MM.1S (cell line): Measurements from ENCODE around the gene CCDC138.
A peak's percentile ranks its signal among the peaks of the same experiment; 100 is the strongest.

Experiments
- EZH2phosphoT487 ChIP-seq: fragments of 300-600 bp; sonication (generic); IDR thresholded peaks from 2 replicates; pipeline ENCODE4 v1.6.1; 2018; ENCODE audit warnings: antibody characterized with exemption, low read length
- TF ChIP-seq, protein P1 (sequence below): fragments of 300-600 bp; sonication (generic); IDR thresholded peaks from 2 replicates; pipeline ENCODE4 v1.5.1; 2016; ENCODE audit warnings: antibody characterized with exemption, low read length, mixed read lengths

DNA sequence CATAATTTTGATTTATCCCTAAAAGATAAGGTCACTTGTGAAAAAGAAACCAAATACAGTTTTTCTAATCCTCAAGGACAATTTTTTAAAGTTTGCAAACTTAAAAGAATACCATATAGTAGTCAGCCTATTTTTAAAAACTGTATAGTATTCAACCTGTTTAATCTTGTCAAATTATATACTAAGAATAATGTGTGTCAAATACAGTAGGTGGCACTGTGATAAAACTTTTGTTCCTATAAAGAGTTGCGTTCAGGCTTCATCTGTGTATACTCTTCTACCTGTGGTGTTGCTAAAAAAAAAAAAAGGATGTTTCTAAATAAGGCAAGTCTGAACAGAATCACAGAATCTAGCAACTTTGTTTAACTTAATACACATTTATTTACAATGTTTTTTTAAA is 68.6 kb downstream of the CCDC138 start:
- TF ChIP-seq, protein P1, sequence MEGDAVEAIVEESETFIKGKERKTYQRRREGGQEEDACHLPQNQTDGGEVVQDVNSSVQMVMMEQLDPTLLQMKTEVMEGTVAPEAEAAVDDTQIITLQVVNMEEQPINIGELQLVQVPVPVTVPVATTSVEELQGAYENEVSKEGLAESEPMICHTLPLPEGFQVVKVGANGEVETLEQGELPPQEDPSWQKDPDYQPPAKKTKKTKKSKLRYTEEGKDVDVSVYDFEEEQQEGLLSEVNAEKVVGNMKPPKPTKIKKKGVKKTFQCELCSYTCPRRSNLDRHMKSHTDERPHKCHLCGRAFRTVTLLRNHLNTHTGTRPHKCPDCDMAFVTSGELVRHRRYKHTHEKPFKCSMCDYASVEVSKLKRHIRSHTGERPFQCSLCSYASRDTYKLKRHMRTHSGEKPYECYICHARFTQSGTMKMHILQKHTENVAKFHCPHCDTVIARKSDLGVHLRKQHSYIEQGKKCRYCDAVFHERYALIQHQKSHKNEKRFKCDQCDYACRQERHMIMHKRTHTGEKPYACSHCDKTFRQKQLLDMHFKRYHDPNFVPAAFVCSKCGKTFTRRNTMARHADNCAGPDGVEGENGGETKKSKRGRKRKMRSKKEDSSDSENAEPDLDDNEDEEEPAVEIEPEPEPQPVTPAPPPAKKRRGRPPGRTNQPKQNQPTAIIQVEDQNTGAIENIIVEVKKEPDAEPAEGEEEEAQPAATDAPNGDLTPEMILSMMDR: peak; percentile 36
- no peak for TF ChIP-seq EZH2phosphoT487
